HCT116 (cell line): ENCODE data around the gene ARHGEF16.

Source experiments
- ATF3 ChIP-seq: IDR thresholded peaks from 2 replicates; pipeline ENCODE4 v1.6.1; 2012
- CTCF ChIP-seq, 3 experiments: fragments of 200-600 bp in 1 of 3; sonication (generic) in 1 of 3; IDR thresholded peaks in 2 of 3; conservative IDR thresholded peaks in 1 of 3; 2 replicates each; pipeline ENCODE4 v1.5.1; 2012 to 2017; ENCODE audit warnings: low read depth in 2 of 3, low read length in 2 of 3, antibody characterized with exemption in 1 of 3, borderline replicate concordance in 1 of 3, control low read depth in 1 of 3, mild to moderate bottlenecking in 1 of 3, mixed read lengths in 1 of 3, mixed run types in 1 of 3, moderate library complexity in 1 of 3; ENCODE audit not compliant: insufficient read depth in 1 of 3
- ELF1 ChIP-seq: IDR thresholded peaks from 2 replicates; pipeline ENCODE4 v1.6.1; 2012; ENCODE audit warnings: low read depth, borderline replicate concordance
- EZH2 ChIP-seq: fragments of 200-600 bp; sonication (generic); IDR thresholded peaks from 2 replicates; pipeline ENCODE4 v1.6.1; 2017; ENCODE audit warnings: antibody characterized with exemption, mixed run types
- POLR2A ChIP-seq: IDR thresholded peaks from 2 replicates; pipeline ENCODE4 v1.7.0; 2011; ENCODE audit warnings: borderline replicate concordance; ENCODE audit not compliant: insufficient read depth, insufficient read length; ENCODE audit errors: extremely low read depth
- POLR2AphosphoS5 ChIP-seq: IDR thresholded peaks from 2 replicates; pipeline ENCODE4 v1.6.1; 2011; ENCODE audit warnings: mild to moderate bottlenecking, low read depth, low read length, moderate library complexity
- RAD21 ChIP-seq: IDR thresholded peaks from 2 replicates; pipeline ENCODE4 v1.6.1; 2012; ENCODE audit warnings: low read depth, mild to moderate bottlenecking
- REST ChIP-seq: IDR thresholded peaks from 2 replicates; pipeline ENCODE4 v1.6.1; 2012; ENCODE audit warnings: low read depth
- SRF ChIP-seq: IDR thresholded peaks from 2 replicates; pipeline ENCODE4 v1.6.1; 2012; ENCODE audit warnings: low read depth
- TCF7L2 ChIP-seq: IDR thresholded peaks from 2 replicates; pipeline ENCODE4 v1.7.0; 2011; ENCODE audit warnings: borderline replicate concordance, inconsistent platforms; ENCODE audit not compliant: insufficient read depth, insufficient read length; ENCODE audit errors: extremely low read depth
- YY1 ChIP-seq: IDR thresholded peaks from 2 replicates; pipeline ENCODE4 v1.6.1; 2011; ENCODE audit warnings: low read length, low read depth, moderate library complexity, mild to moderate bottlenecking; ENCODE audit not compliant: insufficient replicate concordance; ENCODE audit errors: extremely low read depth

- TF ChIP-seq REST (no peak), CTCF (IDR thresholded peaks at IDR 0.05 in 2 of 3, conservative IDR thresholded peaks at IDR 0.05 in 1 of 3; ENCODE audit: borderline replicate concordance in 1 of 3, insufficient read depth in 1 of 3, low read depth in 2 of 3, low read length in 2 of 3) (no peak), POLR2AphosphoS5 (no peak), POLR2A (no peak), RAD21 (no peak), SRF (no peak), ATF3 (no peak), ELF1 (no peak), YY1 (no peak), TCF7L2 (no peak), EZH2 (no peak)
Observed at GRCh38 chr1:3426956-3427535, 27.4 kb upstream of the ARHGEF16 start.
